Activated gamma-delta T cell (primary cell): ENCODE data around the gene TNFRSF12A.
A peak's percentile ranks its signal among the peaks of the same experiment; 100 is the strongest.
"Not testable (repeated sequence)": the region's sequence is repeated elsewhere in the genome, so short reads cannot be mapped to it uniquely, and the experiment has no call there.

Source experiments
- DNase-seq: peaks from one replicate; lab custom pipeline; 2025; lab: John Stamatoyannopoulos, UW

Gene TNFRSF12A

DNA sequence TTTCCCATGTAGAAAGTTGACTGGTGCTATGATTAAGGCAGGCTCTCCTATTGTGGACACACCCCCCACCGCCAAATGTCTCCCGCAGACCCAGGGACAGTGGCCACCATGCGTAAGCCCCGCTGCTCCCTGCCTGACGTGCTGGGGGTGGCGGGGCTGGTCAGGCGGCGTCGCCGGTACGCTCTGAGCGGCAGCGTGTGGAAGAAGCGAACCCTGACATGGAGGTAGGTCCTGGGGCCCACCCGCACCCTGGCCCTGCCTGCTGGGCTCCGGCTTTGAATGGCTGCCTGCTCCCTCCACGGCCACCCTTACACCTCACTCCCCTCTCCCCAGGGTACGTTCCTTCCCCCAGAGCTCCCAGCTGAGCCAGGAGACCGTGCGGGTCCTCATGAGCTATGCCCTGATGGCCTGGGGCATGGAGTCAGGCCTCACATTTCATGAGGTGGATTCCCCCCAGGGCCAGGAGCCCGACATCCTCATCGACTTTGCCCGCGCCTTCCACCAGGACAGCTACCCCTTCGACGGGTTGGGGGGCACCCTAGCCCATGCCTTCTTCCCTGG, 29.8 kb downstream of the TNFRSF12A start:
- DNase-seq = no peak

DNA sequence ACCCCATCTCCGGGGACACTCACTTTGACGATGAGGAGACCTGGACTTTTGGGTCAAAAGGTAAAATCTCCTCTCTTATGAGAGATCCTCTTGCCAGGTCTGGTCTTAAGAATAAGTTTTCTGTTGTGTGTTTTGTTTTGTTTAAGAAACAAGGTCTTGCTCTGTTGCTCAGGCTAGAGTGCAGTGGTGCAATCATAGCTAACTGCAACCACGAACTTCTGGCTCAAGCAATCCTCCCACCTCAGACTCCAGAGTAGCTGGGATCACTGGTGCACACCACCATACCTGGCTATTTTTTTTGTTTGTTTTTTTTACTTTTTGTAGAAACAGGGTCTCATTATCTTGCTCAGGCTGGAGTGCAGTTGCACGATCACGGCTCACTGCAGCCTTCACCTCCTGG, 30.3 kb downstream of the TNFRSF12A start:
- no peak for DNase-seq

DNA sequence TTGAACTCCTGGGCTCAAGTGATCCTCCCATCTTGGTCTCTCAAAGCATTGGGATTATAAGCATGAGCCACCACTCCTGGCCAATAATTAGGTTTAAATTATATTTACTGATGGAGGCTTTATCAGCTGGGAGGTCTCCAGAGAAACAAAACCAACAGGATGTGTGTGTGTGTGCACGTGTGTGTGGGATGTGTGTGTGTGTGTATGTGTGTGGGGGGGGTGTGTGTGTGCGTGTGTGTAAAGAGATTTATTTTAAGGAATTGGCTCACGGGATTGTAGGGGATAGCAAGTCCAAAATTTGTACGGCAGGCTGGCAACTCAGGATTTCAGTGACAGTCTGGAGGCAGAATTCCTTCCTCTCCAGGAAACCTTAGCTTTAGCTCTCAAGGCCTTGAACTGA, 30.8 kb downstream of the TNFRSF12A start:
- no peak for DNase-seq

DNA sequence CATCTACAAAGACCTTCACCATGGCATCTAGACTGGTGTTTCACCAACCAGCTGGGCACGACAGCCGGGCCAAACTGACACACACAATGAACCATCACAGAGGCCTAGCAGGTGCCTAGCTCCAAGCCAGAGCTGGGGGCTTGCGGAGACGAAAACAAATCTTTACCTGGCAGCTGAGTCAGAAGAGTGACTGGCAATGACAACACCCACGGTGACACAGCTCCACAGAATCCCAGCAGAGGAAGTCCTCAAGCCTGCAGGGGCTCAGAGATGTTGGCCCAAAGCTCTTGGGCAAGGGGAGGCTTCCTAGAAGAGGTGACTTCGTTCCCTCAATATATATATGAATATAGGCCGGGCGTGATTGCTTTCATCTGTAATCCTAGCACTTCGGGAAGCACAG, 31.3 kb downstream of the TNFRSF12A start:
- DNase-seq = no peak

DNA sequence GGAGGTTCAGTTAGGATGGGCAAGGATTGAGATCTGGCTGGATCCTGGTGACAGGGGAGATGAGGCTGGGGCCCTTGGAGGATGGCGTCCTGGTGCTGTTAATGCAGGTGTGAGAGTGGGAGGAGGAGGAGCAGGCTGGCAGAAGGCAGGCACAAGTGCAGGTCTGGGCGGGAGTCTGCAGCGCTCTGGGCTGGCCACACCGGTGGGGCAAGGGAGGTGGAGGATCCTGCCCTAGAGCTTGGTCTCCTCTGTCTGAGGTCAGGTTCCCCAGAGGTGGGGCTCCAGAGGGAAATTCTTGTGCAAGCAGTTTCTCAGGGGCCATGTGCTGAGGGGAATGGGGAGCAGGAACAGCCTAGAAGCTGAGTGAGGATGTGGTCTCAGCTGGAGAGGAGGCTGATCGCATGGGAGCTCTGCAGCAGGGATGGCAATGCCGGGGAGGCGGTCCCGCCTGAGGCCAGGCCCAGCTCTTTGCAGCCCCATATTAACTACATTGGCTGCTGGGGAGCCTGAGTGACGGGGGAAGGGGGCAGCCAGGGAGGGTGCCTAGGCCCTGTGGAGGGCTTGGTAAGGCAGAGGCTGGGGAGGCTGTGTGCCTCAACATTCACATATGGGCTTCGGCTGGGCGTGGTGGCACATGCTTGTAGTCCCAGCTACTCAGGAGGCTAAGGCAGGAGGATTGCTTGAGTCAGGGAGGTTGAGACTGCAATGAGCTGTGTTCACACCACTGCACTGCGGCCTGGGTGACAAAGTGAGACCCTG, 32.6 kb downstream of the TNFRSF12A start:
- DNase-seq = not testable (repeated sequence)

DNA sequence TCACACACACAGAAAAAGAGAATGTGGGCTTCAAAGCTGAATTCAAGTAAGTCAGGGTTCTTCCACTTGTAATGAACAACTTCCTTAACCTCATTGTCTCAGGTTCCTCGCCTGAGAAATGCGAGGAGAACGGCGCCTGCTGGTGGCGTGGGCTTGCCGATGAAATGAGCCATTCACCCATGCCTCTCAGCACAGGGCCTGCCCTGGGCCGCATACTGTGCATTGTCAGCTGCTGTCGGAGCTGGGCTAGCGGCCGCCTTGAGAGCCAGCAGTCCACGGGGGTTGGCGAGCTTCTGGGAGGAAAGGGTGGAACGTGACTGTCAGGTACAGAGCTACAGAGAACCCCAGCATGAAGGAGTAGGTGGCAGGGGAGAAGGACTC, 33.2 kb downstream of the TNFRSF12A start:
- not testable (repeated sequence) for DNase-seq

DNA sequence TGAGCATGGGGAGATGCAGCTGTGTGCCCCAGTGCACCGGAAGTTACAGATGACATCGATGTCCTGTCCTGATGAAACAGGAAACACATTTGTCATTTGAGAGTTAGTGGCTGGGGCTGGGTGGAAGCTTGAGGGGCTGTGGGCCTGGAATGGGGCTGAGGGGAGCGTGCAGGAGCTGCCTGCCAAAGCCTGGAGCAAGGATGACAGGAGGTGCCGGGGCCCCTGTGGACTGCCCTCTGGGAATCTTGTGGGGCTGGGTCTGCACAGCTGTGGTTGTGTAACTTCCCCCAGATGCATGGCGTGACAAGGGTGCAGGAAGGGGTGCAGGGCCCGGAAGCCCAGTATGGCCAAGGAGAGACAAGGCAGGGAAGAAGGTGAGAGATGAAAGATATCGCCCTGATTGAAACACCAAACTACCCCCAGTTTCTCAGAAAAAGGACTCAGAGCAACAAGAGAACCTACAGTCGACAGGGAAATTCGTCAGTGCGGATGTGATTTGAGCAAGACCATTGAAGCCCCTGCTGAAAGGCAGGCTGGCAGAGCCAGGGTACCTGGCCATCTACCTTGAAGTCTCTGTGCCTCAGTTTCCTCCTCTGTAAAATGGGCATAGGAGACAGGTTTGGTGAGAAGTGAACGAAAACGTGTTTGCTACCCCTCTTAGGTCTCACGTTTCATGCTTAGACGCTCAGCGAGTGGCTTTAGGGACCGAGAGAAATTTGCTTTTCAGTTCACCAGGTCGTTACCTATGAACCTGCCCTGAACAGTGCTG, 35.0 kb downstream of the TNFRSF12A start:
- DNase-seq = no peak

DNA sequence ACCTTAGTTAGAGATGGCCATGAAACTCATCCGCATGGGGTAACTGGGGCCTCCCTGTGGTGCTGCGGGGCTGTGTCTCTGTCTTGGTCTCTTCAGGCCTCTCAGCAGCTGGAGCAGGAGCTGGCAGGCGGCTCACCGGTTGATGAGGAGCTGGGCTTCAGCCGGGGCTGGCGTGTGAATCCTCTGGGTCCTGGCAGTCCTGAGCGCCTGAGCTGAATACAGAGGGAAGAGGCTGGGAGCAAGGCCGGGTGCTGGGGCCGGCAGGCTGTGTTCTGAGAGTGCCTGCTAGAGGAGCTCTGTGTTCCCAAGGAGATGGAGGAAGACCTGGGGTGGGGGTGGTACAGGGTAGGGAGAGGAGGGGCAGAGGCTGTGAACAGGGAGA, 35.6 kb downstream of the TNFRSF12A start:
- DNase-seq = not testable (repeated sequence)

DNA sequence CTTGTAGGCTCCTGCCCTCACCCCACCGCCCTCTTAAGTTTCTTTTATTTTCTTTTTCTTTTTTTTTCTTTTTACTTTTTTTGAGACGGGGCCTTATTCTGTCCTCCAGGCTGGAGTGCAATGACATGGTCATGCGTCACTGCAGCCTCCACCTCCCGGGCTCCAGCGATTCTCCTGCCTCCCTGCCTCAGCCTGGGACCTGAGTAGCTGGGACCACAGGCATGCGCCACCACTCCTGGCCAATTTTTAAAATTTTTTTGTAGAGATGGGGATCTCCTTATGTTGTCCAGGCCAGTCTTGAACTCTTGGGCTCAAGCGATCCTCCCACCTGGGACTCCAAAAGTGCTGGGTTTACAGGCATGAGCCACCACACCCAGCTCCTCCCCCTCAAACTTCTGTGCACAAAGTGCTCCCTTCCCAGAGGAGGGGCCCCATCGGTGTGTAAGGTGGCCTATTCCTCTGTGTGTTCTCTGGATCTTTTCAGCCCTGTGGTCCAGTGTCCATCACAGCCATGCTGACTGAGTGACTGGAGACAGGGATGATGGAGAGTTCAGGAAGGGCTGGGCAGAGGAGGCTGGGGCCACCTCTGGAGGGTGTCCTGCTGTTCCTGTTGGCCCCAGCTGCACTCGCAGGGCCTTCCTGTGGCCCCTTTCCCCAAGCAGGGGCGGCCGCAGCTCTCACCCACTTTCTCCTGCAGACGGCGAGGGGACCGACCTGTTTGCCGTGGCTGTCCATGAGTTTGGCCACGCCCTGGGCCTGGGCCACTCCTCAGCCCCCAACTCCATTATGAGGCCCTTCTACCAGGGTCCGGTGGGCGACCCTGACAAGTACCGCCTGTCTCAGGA, 36.4 kb downstream of the TNFRSF12A start:
- no peak for DNase-seq

DNA sequence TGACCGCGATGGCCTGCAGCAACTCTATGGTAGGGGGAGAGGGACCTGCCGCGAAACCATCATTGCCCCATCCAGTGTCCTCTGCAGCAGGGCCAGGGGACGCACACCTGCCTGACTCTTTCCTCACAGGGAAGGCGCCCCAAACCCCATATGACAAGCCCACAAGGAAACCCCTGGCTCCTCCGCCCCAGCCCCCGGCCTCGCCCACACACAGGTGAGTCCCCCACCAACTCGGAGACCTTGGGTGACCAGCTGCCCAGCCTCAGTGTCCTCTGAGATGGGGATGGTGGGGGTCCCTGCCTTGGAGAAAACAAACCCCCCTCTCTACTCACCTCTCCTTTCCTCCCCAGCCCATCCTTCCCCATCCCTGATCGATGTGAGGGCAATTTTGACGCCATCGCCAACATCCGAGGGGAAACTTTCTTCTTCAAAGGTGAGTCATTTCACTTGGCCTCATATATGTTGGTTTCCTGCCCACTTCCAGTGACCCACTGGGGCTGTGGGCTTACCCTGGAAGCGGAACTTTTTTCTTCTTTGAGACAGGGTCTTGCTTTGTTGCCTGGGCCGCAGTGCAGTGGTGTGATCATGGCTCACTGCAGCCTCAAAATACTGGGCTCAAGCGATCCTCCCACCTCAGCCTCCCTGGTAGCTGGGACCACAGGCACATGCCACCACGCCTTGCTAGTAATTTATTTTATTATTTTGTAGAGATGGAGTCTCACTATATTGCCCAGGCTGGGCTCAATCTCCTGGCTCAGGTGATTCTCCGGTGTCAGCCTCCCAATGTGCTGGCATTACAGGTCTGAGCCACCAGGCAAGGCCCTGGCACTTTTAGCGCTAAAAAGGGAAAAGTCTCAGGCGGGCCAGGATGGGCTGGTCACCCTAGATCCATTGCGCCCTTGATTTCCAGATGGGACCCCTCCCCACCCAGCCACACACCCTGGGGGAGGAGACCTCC, 37.3 kb downstream of the TNFRSF12A start:
- no peak for DNase-seq

DNA sequence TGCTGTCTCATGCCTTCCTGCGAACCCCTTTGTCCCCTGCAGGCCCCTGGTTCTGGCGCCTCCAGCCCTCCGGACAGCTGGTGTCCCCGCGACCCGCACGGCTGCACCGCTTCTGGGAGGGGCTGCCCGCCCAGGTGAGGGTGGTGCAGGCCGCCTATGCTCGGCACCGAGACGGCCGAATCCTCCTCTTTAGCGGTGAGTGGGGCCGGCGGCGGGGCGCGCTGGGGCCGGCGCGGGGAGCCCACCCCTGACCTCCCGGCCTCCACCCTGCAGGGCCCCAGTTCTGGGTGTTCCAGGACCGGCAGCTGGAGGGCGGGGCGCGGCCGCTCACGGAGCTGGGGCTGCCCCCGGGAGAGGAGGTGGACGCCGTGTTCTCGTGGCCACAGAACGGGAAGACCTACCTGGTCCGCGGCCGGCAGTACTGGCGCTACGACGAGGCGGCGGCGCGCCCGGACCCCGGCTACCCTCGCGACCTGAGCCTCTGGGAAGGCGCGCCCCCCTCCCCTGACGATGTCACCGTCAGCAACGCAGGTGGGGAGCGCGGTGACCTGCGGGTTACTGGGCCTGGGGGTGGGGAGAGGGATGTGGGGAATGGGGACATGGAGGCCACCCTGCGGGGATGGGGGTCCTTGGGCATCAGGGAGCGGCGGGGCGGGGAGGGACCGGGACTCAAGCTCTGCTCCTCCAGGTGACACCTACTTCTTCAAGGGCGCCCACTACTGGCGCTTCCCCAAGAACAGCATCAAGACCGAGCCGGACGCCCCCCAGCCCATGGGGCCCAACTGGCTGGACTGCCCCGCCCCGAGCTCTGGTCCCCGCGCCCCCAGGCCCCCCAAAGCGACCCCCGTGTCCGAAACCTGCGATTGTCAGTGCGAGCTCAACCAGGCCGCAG, 38.2 kb downstream of the TNFRSF12A start:
- no peak for DNase-seq

DNA sequence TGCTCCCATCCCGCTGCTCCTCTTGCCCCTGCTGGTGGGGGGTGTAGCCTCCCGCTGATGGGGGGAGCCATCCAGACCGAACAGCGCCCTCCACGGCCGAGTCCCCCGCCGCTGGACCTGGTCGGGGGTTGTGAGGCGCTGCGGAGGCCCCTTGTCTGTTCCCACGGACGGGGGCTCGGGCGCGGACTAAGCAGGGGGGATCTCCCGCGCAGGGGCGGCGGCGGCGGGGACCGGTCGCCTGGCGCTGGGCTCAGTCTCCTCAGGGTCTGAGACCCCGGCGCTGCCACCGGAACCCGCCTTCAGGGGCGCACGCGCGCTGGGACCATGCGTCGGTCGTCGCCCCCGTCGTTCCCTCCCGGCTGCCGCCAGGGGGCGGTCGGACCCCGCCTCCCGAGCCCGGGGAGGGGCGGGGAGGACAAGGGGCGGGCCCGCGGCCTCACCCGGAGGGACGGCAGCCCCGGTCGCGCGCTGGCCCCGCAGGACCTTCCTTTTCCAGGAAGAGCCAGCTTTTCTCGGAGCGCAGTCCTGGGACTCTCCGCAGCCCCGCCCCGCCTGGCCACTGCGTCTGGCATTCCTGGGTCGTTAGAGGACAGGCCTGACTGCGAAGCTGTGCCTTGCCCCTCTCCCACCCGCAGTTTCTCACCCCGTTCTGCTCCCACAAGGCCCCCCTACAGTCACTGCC, 39.0 kb downstream of the TNFRSF12A start:
- DNase-seq = peak; percentile 81

DNA sequence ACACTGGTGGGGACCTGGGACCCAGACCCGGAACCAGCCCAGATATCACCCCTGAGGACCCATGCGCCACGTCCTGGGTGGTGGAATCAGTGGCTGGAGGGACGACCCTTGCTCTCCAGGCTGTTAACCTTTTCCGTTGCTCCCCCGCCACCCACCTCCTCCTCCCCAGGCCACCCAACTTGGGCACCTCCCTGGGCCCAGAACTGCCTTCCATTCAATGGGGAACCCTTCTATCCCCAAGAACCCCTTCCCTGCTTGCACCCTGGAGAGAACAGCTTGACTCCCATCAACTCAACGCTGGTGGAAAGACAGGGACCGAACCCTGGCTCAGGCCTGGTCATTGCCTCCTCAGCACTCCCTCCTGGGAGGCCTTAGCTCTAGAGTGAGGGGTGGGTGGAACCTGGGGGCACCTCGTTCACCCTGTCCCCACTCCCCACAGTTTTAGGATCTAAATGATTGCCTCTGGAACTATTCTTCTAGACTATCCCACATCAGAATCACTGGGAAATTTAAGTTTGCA, 39.6 kb downstream of the TNFRSF12A start:
- no peak for DNase-seq

DNA sequence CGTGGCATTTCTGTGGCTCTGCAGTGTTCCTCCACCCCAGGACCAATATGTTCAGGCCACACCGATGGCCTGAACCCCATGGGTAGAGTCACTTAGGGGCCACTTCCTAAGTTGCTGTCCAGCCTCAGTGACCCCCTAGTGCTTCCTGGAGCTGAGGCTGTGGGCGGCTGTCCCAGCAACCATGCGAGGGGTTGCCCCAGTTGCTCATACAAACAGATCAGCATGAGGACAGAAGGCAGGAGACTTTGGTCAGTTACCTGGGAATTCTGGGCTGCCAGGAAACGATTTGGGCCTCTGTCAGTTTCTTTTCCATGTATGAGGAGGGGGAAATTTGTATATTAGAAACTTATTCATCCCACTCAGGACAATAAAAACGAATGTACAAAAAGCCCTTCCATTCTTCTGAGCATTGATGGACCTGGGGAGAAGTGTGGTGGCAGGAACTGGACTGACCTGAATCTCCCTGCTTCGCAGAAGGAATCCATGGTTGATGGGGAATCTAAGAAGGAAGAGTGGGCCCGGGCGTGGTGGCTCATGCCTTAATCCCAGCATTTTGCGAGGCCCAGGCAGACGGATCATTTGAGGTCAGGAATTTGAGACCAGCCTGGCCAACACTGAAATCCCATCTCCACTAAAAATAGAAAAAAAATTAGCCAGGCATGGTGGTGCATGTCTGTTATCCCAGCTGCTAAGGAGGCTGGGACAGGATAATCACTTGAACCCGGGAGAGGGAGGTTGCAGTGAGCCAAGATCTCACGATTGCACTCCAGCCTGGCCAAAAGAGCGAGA, 40.4 kb downstream of the TNFRSF12A start:
- no peak for DNase-seq

DNA sequence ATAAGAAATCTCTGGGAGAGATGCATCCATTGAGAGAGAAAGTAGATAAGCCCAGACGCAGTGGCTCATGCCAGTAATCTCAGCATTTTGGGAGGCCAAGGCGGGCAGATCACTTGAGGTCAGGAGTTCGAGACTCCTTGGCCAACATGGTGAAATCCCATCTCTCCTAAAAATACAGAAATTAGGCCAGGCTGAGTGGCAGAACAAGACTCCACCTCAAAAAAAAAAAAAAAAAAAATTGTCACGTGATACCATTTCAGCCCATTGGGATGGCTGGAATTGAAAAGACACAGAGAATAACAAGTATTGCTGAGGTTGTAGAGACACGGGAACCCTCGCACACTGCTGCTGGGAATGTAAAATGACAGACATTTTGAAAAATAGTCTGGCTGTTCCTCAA, 42.4 kb downstream of the TNFRSF12A start:
- no peak for DNase-seq

DNA sequence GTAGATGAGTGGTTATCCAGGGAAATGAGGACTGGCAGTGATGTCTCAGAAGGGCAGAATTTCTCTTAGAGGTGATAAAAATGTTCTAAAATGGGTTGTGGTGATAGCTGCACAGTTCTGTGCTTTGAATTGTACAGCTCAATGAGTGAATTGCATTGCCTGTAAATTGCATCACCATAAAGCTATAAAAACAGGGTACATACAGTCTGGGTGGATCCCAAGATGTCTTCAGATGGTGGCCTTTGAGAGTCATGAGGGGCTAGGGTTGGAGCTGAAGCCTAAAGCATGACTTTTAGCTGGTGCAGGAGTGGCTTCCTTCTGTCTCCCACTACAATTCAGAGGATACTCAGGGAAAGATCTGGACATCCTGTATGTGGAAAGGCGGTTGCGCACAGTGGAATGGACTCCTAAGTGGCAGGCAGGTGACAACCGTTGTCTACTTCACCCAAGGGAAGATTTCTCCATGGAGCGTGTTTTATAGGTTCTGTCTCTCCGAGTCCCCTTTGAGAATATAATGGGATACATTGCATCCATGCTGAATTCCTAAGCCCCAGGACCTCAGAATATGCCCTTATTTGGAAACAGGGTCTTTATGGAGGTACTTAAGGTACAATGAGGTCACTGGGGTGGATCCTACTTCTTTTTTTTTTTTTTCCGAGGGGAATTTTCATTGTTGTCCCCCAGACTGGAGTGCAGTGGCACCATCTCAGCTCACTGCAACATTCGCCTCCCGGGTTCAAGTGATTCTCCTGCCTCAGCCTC, 43.6 kb downstream of the TNFRSF12A start:
- DNase-seq = no peak

DNA sequence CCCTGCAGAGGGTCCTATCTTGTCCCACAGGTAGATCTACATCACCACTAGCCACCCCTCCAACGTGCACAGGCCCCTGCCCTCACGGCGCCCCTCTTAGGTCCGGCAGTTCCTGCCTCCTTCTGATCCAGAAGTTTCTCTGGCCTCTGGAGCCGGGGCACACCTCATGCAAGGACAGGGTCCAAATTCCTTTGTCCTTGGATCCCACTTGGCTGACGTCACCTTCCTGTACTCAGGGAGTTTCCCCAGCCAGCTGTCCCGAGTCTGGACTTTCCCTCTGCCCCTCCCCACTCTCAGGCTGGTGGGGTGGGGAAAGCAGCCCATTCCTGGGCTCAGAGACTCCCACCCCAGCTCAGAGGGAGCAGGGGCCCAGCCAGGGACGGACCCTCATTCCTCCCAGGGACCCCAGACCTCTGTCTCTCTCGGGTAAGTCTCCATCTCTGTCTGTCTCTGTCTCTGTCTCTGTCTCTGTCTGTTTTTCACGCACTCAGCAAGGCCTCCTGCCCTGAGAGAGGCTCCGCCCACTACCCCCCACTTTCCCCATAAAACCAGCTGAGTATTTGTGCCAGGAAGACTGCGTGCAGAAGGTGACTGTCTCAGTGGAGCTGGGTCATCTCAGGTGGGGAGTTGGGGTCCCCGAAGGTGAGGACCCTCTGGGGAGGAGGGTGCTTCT, 45.0 kb downstream of the TNFRSF12A start, which contains the start of gene IL32:
IL32 (plus strand) TSS at position 572 of the 673 bp plus-strand sequence. CDS start 172 bp downstream, outside the sequence.
- no peak for DNase-seq
